ENCODE data around the gene SLC34A1.
"Not testable (repeated sequence)": the region's sequence is repeated elsewhere in the genome, so short reads cannot be mapped to it uniquely, and the experiment has no call there.

SLC34A1 gene

GRCh38 chr5:177410575-177410974 lies 26.3 kb downstream of the SLC34A1 start:
- no peak for DNase-seq (ENCODE audit: low spot score)

- no peak for DNase-seq (ENCODE audit: low spot score)
Observed at GRCh38 chr5:177412603-177413233, 28.5 kb downstream of the SLC34A1 start.

GRCh38 chr5:177414481-177414880 lies 30.2 kb downstream of the SLC34A1 start:
- no peak for DNase-seq (ENCODE audit: low spot score)

- not testable (repeated sequence) for DNase-seq (ENCODE audit: low spot score)
Observed at GRCh38 chr5:177417081-177417480, 32.8 kb downstream of the SLC34A1 start.

- DNase-seq (ENCODE audit: low spot score): no peak
Observed at GRCh38 chr5:177419046-177419445, 34.8 kb downstream of the SLC34A1 start.

GRCh38 chr5:177420472-177420871 lies 36.2 kb downstream of the SLC34A1 start:
- not testable (repeated sequence) for DNase-seq (ENCODE audit: low spot score)

- no peak for DNase-seq (ENCODE audit: low spot score)
Observed at GRCh38 chr5:177421062-177421798, 37.0 kb downstream of the SLC34A1 start.

- no peak for DNase-seq (ENCODE audit: low spot score)
Observed at GRCh38 chr5:177423671-177424070, 39.4 kb downstream of the SLC34A1 start.

- no peak for DNase-seq (ENCODE audit: low spot score)
Observed at GRCh38 chr5:177425196-177425800, 41.1 kb downstream of the SLC34A1 start.

- DNase-seq (ENCODE audit: low spot score): peak; percentile 95
Observed at GRCh38 chr5:177425801-177426565, 41.7 kb downstream of the SLC34A1 start.

- DNase-seq (ENCODE audit: low spot score): peak; percentile 100
Observed at GRCh38 chr5:177426566-177427210, 42.5 kb downstream of the SLC34A1 start, which contains the start of gene GRK6. Gene GRK6 (plus strand): TSS chr5:177426676. CDS start chr5:177426846, 170 bp downstream.

GRCh38 chr5:177427211-177427822 lies 43.1 kb downstream of the SLC34A1 start:
- no peak for DNase-seq (ENCODE audit: low spot score)

- DNase-seq (ENCODE audit: low spot score): no peak
Observed at GRCh38 chr5:177427919-177428573, 43.8 kb downstream of the SLC34A1 start.

GRCh38 chr5:177428574-177429217 lies 44.5 kb downstream of the SLC34A1 start:
- DNase-seq (ENCODE audit: low spot score): no peak

- DNase-seq (ENCODE audit: low spot score): no peak
Observed at GRCh38 chr5:177429248-177430040, 45.2 kb downstream of the SLC34A1 start.

GRCh38 chr5:177430140-177430951 lies 46.1 kb downstream of the SLC34A1 start:
- no peak for DNase-seq (ENCODE audit: low spot score)

- DNase-seq (ENCODE audit: low spot score): no peak
Observed at GRCh38 chr5:177430972-177431316, 46.7 kb downstream of the SLC34A1 start.

- DNase-seq (ENCODE audit: low spot score): no peak
Observed at GRCh38 chr5:177431317-177432142, 47.3 kb downstream of the SLC34A1 start.

All from HuH-7 (cell line).